ENCODE data around the gene HOXB9. TPM values are rescaled to one million over a fixed set of nuclear protein-coding genes. Genes with fewer than 3 reads are reported as not detected.

Gene HOXB9
- total RNA-seq, 1 experiment from 2014 or later = 65.9 TPM

GRCh38 chr17:48579760-48580554, 46.2 kb downstream of the HOXB9 start:
- Histone ChIP-seq H3K27ac (ENCODE audit: low read length) (peak overlapping the region; percentile 99), H3K27me3 (ENCODE audit: control insufficient read depth, insufficient read depth, low read length) (no peaks in the 10 kb centered on the region), H3K4me3 (ENCODE audit: low read depth in 2 of 2, low read length in 2 of 2) (peak overlapping the region; percentile 70 to 99), H3K9me3 (ENCODE audit: control insufficient read depth, insufficient read depth, low read depth, low read length) (no peaks in the 10 kb centered on the region), H3K36me3 (ENCODE audit: control insufficient read depth, insufficient read depth, low read length) (peaks cover 9% of the 10 kb centered on the region), H3K4me1 (ENCODE audit: control insufficient read depth, insufficient read depth, low read length) (peaks cover 76% of the 10 kb centered on the region)
- in situ Hi-C loops (cut with HindIII; ENCODE audit: low pct_unique_long_range_greater_than_20kb, low sequenced_read_pairs) (no loop called here), intact Hi-C loops (cut with micrococcal nuclease; ENCODE audit: unreplicated experiment) (no loop called here)
- ATAC-seq (no peak), DNase-seq (ENCODE audit: low read depth, low spot score) (no peak)
- no TSS peak for BruUV-seq (replicated peaks)
- TF ChIP-seq, protein P1, sequence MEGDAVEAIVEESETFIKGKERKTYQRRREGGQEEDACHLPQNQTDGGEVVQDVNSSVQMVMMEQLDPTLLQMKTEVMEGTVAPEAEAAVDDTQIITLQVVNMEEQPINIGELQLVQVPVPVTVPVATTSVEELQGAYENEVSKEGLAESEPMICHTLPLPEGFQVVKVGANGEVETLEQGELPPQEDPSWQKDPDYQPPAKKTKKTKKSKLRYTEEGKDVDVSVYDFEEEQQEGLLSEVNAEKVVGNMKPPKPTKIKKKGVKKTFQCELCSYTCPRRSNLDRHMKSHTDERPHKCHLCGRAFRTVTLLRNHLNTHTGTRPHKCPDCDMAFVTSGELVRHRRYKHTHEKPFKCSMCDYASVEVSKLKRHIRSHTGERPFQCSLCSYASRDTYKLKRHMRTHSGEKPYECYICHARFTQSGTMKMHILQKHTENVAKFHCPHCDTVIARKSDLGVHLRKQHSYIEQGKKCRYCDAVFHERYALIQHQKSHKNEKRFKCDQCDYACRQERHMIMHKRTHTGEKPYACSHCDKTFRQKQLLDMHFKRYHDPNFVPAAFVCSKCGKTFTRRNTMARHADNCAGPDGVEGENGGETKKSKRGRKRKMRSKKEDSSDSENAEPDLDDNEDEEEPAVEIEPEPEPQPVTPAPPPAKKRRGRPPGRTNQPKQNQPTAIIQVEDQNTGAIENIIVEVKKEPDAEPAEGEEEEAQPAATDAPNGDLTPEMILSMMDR (IDR thresholded peaks at IDR 0.05) = no peak
- no peak; the same call in 1 of the 2 replicates for TF ChIP-seq POLR2AphosphoS5 (IDR thresholded peaks at IDR 0.05; ENCODE audit: low read depth, low read length)
- TF ChIP-seq SIN3A (IDR thresholded peaks at IDR 0.05; ENCODE audit: borderline replicate concordance, insufficient read depth, low read depth, low read length) = no peak
- POLR2A ChIA-PET = interaction anchor here (0.6 to 0.9 kb wide), 3 partner anchors 11 to 34 kb away, joined by 4 to 7 read pairs (median 7); no protein-coding TSS in a partner anchor
- CTCF ChIA-PET = interaction anchor here (0.6 to 0.7 kb wide), 3 partner anchors 244 to 1087 kb away, joined by 4 to 9 read pairs (median 6); no protein-coding TSS in a partner anchor

GRCh38 chr17:48579471-48579759, 46.7 kb downstream of the HOXB9 start:
- BruUV-seq (replicated peaks) = no TSS peak
- Histone ChIP-seq H3K27ac (ENCODE audit: low read length) (peak overlapping the region; percentile 99), H3K4me1 (ENCODE audit: control insufficient read depth, insufficient read depth, low read length) (peaks cover 78% of the 10 kb centered on the region), H3K4me3 (ENCODE audit: low read depth in 2 of 2, low read length in 2 of 2) (peak overlapping the region; percentile 70 to 99), H3K9me3 (ENCODE audit: control insufficient read depth, insufficient read depth, low read depth, low read length) (no peaks in the 10 kb centered on the region), H3K36me3 (ENCODE audit: control insufficient read depth, insufficient read depth, low read length) (peaks cover 9% of the 10 kb centered on the region), H3K27me3 (ENCODE audit: control insufficient read depth, insufficient read depth, low read length) (no peaks in the 10 kb centered on the region)
- intact Hi-C loops (cut with micrococcal nuclease; ENCODE audit: unreplicated experiment) = no loop called here
- TF ChIP-seq, protein P2, sequence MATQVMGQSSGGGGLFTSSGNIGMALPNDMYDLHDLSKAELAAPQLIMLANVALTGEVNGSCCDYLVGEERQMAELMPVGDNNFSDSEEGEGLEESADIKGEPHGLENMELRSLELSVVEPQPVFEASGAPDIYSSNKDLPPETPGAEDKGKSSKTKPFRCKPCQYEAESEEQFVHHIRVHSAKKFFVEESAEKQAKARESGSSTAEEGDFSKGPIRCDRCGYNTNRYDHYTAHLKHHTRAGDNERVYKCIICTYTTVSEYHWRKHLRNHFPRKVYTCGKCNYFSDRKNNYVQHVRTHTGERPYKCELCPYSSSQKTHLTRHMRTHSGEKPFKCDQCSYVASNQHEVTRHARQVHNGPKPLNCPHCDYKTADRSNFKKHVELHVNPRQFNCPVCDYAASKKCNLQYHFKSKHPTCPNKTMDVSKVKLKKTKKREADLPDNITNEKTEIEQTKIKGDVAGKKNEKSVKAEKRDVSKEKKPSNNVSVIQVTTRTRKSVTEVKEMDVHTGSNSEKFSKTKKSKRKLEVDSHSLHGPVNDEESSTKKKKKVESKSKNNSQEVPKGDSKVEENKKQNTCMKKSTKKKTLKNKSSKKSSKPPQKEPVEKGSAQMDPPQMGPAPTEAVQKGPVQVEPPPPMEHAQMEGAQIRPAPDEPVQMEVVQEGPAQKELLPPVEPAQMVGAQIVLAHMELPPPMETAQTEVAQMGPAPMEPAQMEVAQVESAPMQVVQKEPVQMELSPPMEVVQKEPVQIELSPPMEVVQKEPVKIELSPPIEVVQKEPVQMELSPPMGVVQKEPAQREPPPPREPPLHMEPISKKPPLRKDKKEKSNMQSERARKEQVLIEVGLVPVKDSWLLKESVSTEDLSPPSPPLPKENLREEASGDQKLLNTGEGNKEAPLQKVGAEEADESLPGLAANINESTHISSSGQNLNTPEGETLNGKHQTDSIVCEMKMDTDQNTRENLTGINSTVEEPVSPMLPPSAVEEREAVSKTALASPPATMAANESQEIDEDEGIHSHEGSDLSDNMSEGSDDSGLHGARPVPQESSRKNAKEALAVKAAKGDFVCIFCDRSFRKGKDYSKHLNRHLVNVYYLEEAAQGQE (IDR thresholded peaks at IDR 0.05; ENCODE audit: insufficient read depth in 1 of 2, low read depth in 2 of 2, low read length in 1 of 2) = 0 out of 4 replicates have a peak, but pooled peaks of 1 of the 2 experiments have one; percentile 35
- no peak for TF ChIP-seq POLR2AphosphoS5 (IDR thresholded peaks at IDR 0.05; ENCODE audit: low read depth, low read length)
- DNase-seq (ENCODE audit: low read depth, low spot score) (no peak), ATAC-seq (no peak)
- in situ Hi-C loops (cut with HindIII; ENCODE audit: low pct_unique_long_range_greater_than_20kb, low sequenced_read_pairs) = no loop called here
- CTCF ChIA-PET = interaction anchor here (0.6 to 0.7 kb wide), 4 partner anchors 244 to 1087 kb away, joined by 4 to 9 read pairs (median 6); no protein-coding TSS in a partner anchor
- POLR2A ChIA-PET = interaction anchor here (0.6 kb wide), 1 partner anchor 21 kb away, joined by 7 read pairs; no protein-coding TSS in a partner anchor

All from Panc1 (cell line).